Colonic mucosa (tissue), 4 donors: Measurements from ENCODE around the gene RIN3. TPM values are rescaled to one million over a fixed set of nuclear protein-coding genes. Genes with fewer than 3 reads are reported as not detected.

Experiments
- DNase-seq: peaks from one replicate; pipeline ENCODE4 v3.0.0-alpha.2; 2020
- H3K27ac ChIP-seq: fragments of 200-600 bp; one replicate; pipeline ENCODE4 v1.8.0; 2021
- H3K27me3 ChIP-seq: fragments of 200-600 bp; one replicate; pipeline ENCODE4 v1.8.0; 2021
- H3K36me3 ChIP-seq: fragments of 200-600 bp; one replicate; pipeline ENCODE4 v1.8.0; 2021
- H3K4me1 ChIP-seq: fragments of 200-600 bp; one replicate; pipeline ENCODE4 v1.8.0; 2021; ENCODE audit warnings: mild to moderate bottlenecking
- H3K4me3 ChIP-seq: fragments of 200-600 bp; one replicate; pipeline ENCODE4 v1.8.0; 2021
- H3K9ac ChIP-seq, 2 donors: one replicate each; pipeline ENCODE4 v1.7.0; 2013; ENCODE audit warnings: control low read depth in 2 of 2, low read depth in 2 of 2, low read length in 2 of 2
- H3K9me3 ChIP-seq: fragments of 200-600 bp; one replicate; pipeline ENCODE4 v1.8.0; 2021
- CTCF ChIP-seq: fragments of 200-600 bp; IDR thresholded peaks from one replicate; pipeline ENCODE4 v1.8.0; 2022; ENCODE audit warnings: antibody characterized with exemption, mild to moderate bottlenecking
- intact Hi-C: fragments of 100-400 bp; cut with DNase I; formaldehyde crosslinking; loops from one replicate; pipeline ENCODE4 v1.14.1; 2022
- total RNA-seq, 2 donors: library from RNA; stranded (reverse); fragmentation: NEBNext Ultra II Directional in 1 of 2; extraction: Animal tissue kit (Norgen Biotek cat#: 25700) in 1 of 2; gene quantifications; one replicate each; pipeline ENCODE4 v1.2.1, GENCODE V29; 2021
- donor health status: healthy.
- donor health status: DM: no; HTN: no; CAD: no.
- donor health status: DM: no; HTN: no; CAD: no.

The RIN3 gene
- total RNA-seq, 2 donors from 2014 or later, result 18.4 to 23.2 TPM

- no peak overlapping the region for H3K9ac ChIP-seq
- no peak for DNase-seq
- no peak for TF ChIP-seq CTCF
Measured at GRCh38 chr14:92503756-92504491, 9.7 kb upstream of the RIN3 start.

DNA sequence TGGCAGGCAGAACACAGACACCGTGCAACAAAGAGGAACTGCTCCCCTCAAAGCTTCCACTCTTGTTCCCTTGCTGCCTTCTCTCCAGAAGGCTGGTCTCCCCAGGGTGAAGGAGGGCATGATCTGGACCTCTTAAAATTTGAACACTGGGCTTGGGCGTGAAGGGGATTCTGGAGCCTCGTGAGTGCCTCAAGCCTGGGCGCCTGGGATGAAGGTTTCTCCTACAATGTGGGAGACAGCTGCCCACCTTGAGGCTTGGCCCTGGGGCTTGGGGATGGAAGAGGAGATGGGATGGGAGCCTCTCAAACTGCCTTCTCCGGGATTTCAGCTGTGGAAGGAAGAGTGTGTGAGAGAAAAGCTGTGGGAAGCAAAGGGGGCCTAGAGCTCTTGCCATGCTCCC, 7.8 kb upstream of the RIN3 start:
- Histone ChIP-seq H3K36me3 (no peaks in the 10 kb centered on the region), H3K4me3 (no peak overlapping the region), H3K9me3 (no peaks in the 10 kb centered on the region), H3K9ac (no peak overlapping the region), H3K27ac (no peak overlapping the region), H3K27me3 (no peaks in the 10 kb centered on the region), H3K4me1 (no peaks in the 10 kb centered on the region)
- intact Hi-C loops, result no loop called here
- TF ChIP-seq CTCF, result no peak
- DNase-seq, result no peak

More at GRCh38 chr14:92503756-92504491, 9.7 kb upstream of the RIN3 start:
- Histone ChIP-seq H3K9me3 (no peaks in the 10 kb centered on the region), H3K4me1 (no peaks in the 10 kb centered on the region), H3K36me3 (no peaks in the 10 kb centered on the region), H3K27ac (no peak overlapping the region), H3K4me3 (no peak overlapping the region), H3K27me3 (no peaks in the 10 kb centered on the region)
- intact Hi-C loops, result no loop called here

DNA sequence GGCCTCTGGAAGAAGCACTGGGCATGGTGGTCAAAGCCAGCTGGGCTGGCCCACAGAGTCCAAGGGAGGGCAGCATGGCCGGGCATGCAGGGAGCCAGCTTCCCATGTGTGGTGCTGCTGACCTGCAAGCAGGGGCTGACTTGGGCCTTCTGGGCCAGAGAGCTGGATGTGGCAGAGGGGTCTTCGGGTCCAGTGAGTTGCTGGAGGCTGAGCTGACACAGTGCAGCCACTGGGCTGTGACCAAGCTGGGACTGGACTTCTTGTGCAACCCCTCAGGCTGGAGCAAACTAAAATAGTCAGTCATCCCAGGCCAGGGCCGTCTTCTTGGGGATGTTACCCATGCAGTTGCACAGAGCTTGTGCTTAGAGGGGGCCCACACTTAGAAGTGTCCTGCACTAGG, 7.3 kb upstream of the RIN3 start:
- H3K4me1 ChIP-seq, result no peaks in the 10 kb centered on the region
- no peak for DNase-seq
- H3K4me3 ChIP-seq, result no peak overlapping the region
- TF ChIP-seq CTCF, result no peak
- H3K9me3 ChIP-seq, result no peaks in the 10 kb centered on the region
- no peak overlapping the region for H3K27ac ChIP-seq
- no peaks in the 10 kb centered on the region for H3K36me3 ChIP-seq
- H3K27me3 ChIP-seq, result no peaks in the 10 kb centered on the region
- H3K9ac ChIP-seq, result no peak overlapping the region
- intact Hi-C loops, result no loop called here

DNA sequence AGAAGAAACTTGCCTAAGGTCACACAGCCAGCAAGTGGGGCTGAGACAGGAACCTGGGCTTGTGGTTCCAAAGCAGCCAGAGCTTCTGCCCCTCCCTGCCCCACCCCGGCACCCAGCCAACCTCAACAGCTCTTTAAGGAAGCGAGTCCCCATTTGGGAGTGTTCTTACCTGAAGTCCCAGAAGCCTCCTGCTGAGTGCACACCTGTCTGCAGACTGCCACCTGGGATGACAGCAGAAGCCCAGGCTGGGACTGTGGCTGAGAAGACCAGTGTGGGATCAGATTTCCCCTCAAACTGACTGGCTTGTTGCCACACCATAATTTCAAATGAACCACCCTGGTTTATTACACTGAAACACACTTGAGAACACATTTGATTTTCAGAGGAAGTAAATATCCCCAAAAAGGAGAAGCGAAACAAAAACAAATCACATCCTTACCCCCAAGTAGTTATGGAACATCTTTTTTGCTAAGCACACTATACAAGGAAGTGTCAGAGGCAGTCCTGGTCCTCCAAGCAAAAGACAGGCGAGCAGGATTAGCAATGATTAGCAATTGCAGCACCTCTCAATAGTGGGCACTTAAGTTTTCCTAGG, 6.3 kb upstream of the RIN3 start:
- no peak for TF ChIP-seq CTCF
- Histone ChIP-seq H3K36me3 (no peaks in the 10 kb centered on the region), H3K27me3 (no peaks in the 10 kb centered on the region), H3K4me1 (peaks cover 5% of the 10 kb centered on the region), H3K27ac (peak overlapping the region; percentile 56), H3K4me3 (no peak overlapping the region), H3K9me3 (no peaks in the 10 kb centered on the region), H3K9ac (no peak overlapping the region)
- intact Hi-C loops, result no loop called here
- peak; percentile 94 for DNase-seq

DNA sequence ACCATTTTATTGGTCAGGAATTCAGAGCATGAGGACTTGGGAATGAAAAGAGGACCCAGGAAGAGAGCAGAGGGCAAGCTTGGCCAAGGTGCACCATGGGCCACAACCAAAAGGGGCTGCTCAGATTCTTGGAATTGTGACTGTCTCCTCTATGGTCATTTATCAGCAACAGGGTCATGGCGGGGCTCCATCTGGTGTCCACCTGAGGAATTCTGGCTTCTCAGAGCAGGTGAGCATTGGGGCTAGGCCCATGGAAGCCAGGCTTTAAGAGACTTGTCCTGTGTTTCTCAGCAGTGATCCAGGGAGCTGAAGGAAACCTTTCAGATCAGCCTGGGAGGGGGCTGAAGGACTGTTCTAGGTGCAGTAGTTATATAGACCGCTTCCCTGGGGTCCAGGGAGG, 2.6 kb upstream of the RIN3 start:
- Histone ChIP-seq H3K36me3 (no peaks in the 10 kb centered on the region), H3K4me1 (peaks cover 10% of the 10 kb centered on the region), H3K27me3 (no peaks in the 10 kb centered on the region), H3K27ac (peak overlapping the region; percentile 56), H3K9ac (no peak overlapping the region), H3K4me3 (no peak overlapping the region), H3K9me3 (no peaks in the 10 kb centered on the region)
- intact Hi-C loops, result no loop called here
- DNase-seq, result no peak
- no peak for TF ChIP-seq CTCF
